Activated CD8-positive, alpha-beta T cell treated with anti-CD3 and anti-CD28 coated beads for 36 hours (primary cell): ENCODE data around the gene ZNF385C. TPM values are rescaled to one million over a fixed set of nuclear protein-coding genes. Genes with fewer than 3 reads are reported as not detected.
"Not testable (repeated sequence)": the region's sequence is repeated elsewhere in the genome, so short reads cannot be mapped to it uniquely, and the experiment has no call there.

Experiments used
- ATAC-seq: fragments of 200-7000 bp; cut with Tn5 transposase; one replicate; pipeline ENCODE4 v1.10.0; 2021; ENCODE audit warnings: mild to moderate bottlenecking, moderate library complexity
- CTCF ChIA-PET: fragments of 350-600 bp; sonication (Branson Sonifier 250); formaldehyde crosslinking; loops from one replicate; lab custom pipeline; 2021; ENCODE audit warnings: antibody characterized with exemption; lab: Charles Lee
- POLR2A ChIA-PET: fragments of 350-600 bp; sonication (Branson Sonifier 250); formaldehyde crosslinking; loops from one replicate; lab custom pipeline; 2021; ENCODE audit warnings: antibody characterized with exemption; lab: Charles Lee
- DNase-seq: peaks from one replicate; pipeline ENCODE4 v3.0.0-alpha.2; 2020
- H3K27ac Mint-ChIP-seq: one replicate; pipeline ENCODE4 v1.8.0; 2021; ENCODE audit warnings: mild to moderate bottlenecking, mixed read lengths
- H3K27me3 Mint-ChIP-seq: one replicate; pipeline ENCODE4 v1.8.0; 2021; ENCODE audit warnings: mixed read lengths
- H3K36me3 Mint-ChIP-seq: one replicate; pipeline ENCODE4 v1.8.0; 2021; ENCODE audit warnings: low read depth, mixed read lengths
- H3K4me1 Mint-ChIP-seq: one replicate; pipeline ENCODE4 v1.8.0; 2021; ENCODE audit warnings: low read depth, mixed read lengths
- H3K4me3 Mint-ChIP-seq: one replicate; pipeline ENCODE4 v1.8.0; 2021; ENCODE audit warnings: mild to moderate bottlenecking, moderate library complexity, mixed read lengths
- H3K9me3 Mint-ChIP-seq: one replicate; pipeline ENCODE4 v1.8.0; 2021; ENCODE audit warnings: mixed read lengths
- CTCF ChIP-seq: fragments of 200-600 bp; IDR thresholded peaks from one replicate; pipeline ENCODE4 v1.8.0; 2022; ENCODE audit warnings: antibody characterized with exemption, mild to moderate bottlenecking
- intact Hi-C: fragments of 100-400 bp; cut with micrococcal nuclease; formaldehyde crosslinking; loops from one replicate; pipeline ENCODE4 v1.10.0; 2022
- total RNA-seq, 2 experiments: library from RNA; stranded (reverse); gene quantifications; one replicate each; pipeline ENCODE4 v1.2.3, GENCODE V29; 2021

ZNF385C gene
- total RNA-seq, 2 experiments from 2014 or later = 1.3 TPM

GRCh38 chr17:42016941-42017865 is 81.1 kb downstream of the ZNF385C start, which contains the start of gene DNAJC7:
TSS of gene DNAJC7 (minus strand) at chr17:42017439. CDS start at chr17:42017416, 23 bp downstream.
- ChIA-PET CTCF (interaction anchor here (0.7 to 7.5 kb wide), 23 partner anchors 9 to 561 kb away, joined by 3 to 110 read pairs (median 4); partner anchors contain the start of genes ACLY, CNP, DHX58 and GHDC), POLR2A (interaction anchor here (0.5 to 5.5 kb wide), 21 partner anchors 13 to 328 kb away, joined by 3 to 41 read pairs (median 5); partner anchors contain the start of genes CNP, DHX58, EIF1 and KAT2A)
- no peak for TF ChIP-seq CTCF
- H3K4me3 Mint-ChIP-seq = peak within 1 kb of the TSS; percentile 97
- H3K36me3 Mint-ChIP-seq = peaks cover 25% of the 10 kb centered on the region
- no peaks in the 10 kb centered on the region for H3K9me3 Mint-ChIP-seq
- intact Hi-C loops = no loop called here
- ATAC-seq (peak; percentile 85), DNase-seq (peak; percentile 94)
- peak within 1 kb of the TSS; percentile 96 for H3K27ac Mint-ChIP-seq
- peaks cover 54% of the 10 kb centered on the region for H3K4me1 Mint-ChIP-seq
- H3K27me3 Mint-ChIP-seq = no peaks in the 10 kb centered on the region

GRCh38 chr17:42016411-42016831 is 81.9 kb downstream of the ZNF385C start:
- ChIA-PET POLR2A (interaction anchor here (0.8 to 3.6 kb wide), 12 partner anchors 13 to 328 kb away, joined by 3 to 41 read pairs (median 5); partner anchors contain the start of genes CNP and EIF1), CTCF (interaction anchor here (0.5 to 7.5 kb wide), 11 partner anchors 10 to 419 kb away, joined by 3 to 110 read pairs (median 11); partner anchors contain the start of genes DHX58, KAT2A, KCNH4 and ODAD4)
- Mint-ChIP-seq H3K27me3 (no peaks in the 10 kb centered on the region), H3K9me3 (no peaks in the 10 kb centered on the region), H3K27ac (peak overlapping the region; percentile 96), H3K4me1 (peaks cover 57% of the 10 kb centered on the region), H3K4me3 (peak overlapping the region; percentile 97), H3K36me3 (peaks cover 26% of the 10 kb centered on the region)
- intact Hi-C loops = no loop called here
- ATAC-seq (no peak), DNase-seq (peak; percentile 36)
- no peak for TF ChIP-seq CTCF

GRCh38 chr17:42013740-42014139 is 84.5 kb downstream of the ZNF385C start:
- H3K27ac Mint-ChIP-seq, intact Hi-C loops, H3K4me3 Mint-ChIP-seq, H3K9me3 Mint-ChIP-seq, DNase-seq, H3K27me3 Mint-ChIP-seq, ATAC-seq: not testable (repeated sequence)
- POLR2A ChIA-PET = interaction anchor here (0.7 to 1.1 kb wide), 2 partner anchors 26 to 117 kb away, joined by 3 read pairs; no protein-coding TSS in a partner anchor
- peaks cover 63% of the 10 kb centered on the region for H3K4me1 Mint-ChIP-seq
- CTCF ChIA-PET = interaction anchor here (0.9 to 1.5 kb wide), 3 partner anchors 9 to 104 kb away, joined by 3 to 6 read pairs (median 4); no protein-coding TSS in a partner anchor
- peaks cover 34% of the 10 kb centered on the region for H3K36me3 Mint-ChIP-seq

GRCh38 chr17:42012363-42012762 is 85.9 kb downstream of the ZNF385C start:
- H3K27ac Mint-ChIP-seq, H3K9me3 Mint-ChIP-seq, DNase-seq, H3K27me3 Mint-ChIP-seq, intact Hi-C loops, H3K4me3 Mint-ChIP-seq, ATAC-seq: not testable (repeated sequence)
- ChIA-PET CTCF (interaction anchor here (1.5 to 2.1 kb wide), 2 partner anchors 8 to 11 kb away, joined by 6 to 7 read pairs; no protein-coding TSS in a partner anchor), POLR2A (interaction anchor here (0.7 to 0.8 kb wide), 2 partner anchors 16 to 89 kb away, joined by 3 read pairs; no protein-coding TSS in a partner anchor)
- Mint-ChIP-seq H3K4me1 (peaks cover 56% of the 10 kb centered on the region), H3K36me3 (peaks cover 35% of the 10 kb centered on the region)

- intact Hi-C loops = no loop called here
- Mint-ChIP-seq H3K27ac (peak overlapping the region; percentile 50), H3K36me3 (peaks cover 29% of the 10 kb centered on the region), H3K9me3 (no peaks in the 10 kb centered on the region), H3K27me3 (no peaks in the 10 kb centered on the region), H3K4me1 (peaks cover 55% of the 10 kb centered on the region), H3K4me3 (no peak overlapping the region)
- ATAC-seq (no peak), DNase-seq (peak; percentile 42)
- ChIA-PET CTCF (interaction anchor here (1.0 to 2.1 kb wide), 2 partner anchors 9 to 13 kb away, joined by 5 to 7 read pairs; partner anchors contain the start of gene NKIRAS2), POLR2A (no interaction called here)
- no peak for TF ChIP-seq CTCF
Measured at GRCh38 chr17:42010898-42011516, 87.3 kb downstream of the ZNF385C start.

GRCh38 chr17:42010266-42010680 is 88.0 kb downstream of the ZNF385C start:
- DNase-seq, POLR2A ChIA-PET, ATAC-seq, H3K9me3 Mint-ChIP-seq, H3K27me3 Mint-ChIP-seq, intact Hi-C loops, H3K4me3 Mint-ChIP-seq: not testable (repeated sequence)
- H3K27ac Mint-ChIP-seq = peak overlapping the region; percentile 50
- peaks cover 51% of the 10 kb centered on the region for H3K4me1 Mint-ChIP-seq
- peaks cover 23% of the 10 kb centered on the region for H3K36me3 Mint-ChIP-seq
- CTCF ChIA-PET = interaction anchor here (1.1 to 1.3 kb wide), 2 partner anchors 10 to 47 kb away, joined by 3 to 4 read pairs; partner anchors contain the start of gene NKIRAS2
